ENCODE results near the gene BIN2. TPM values are rescaled to one million over a fixed set of nuclear protein-coding genes. Genes with fewer than 3 reads are reported as not detected.
"Not testable (repeated sequence)": the region's sequence is repeated elsewhere in the genome, so short reads cannot be mapped to it uniquely, and the experiment has no call there.

Gene BIN2
- polyA plus RNA-seq, 2 of the 4 experiments (the other 2 are of a cell fraction) = 0.08 to 0.57 TPM

GRCh38 chr12:51307655-51308593, 16.1 kb downstream of the BIN2 start:
- TF ChIP-seq GATA3 (IDR thresholded peaks at IDR 0.05; ENCODE audit: borderline replicate concordance) (peak; percentile 48; the same call in 1 of the 2 replicates), BHLHE40 (IDR thresholded peaks at IDR 0.05; ENCODE audit: low read depth, low read length) (no peak), MAFK (IDR thresholded peaks at IDR 0.05; ENCODE audit: partially characterized antibody) (peak; percentile 46), ZSCAN20 (CRISPR knock-in tag; IDR thresholded peaks at IDR 0.05) (no peak), JUNB (IDR thresholded peaks at IDR 0.05) (peak; percentile 51; the same call in 1 of the 2 replicates), CEBPB (IDR thresholded peaks at IDR 0.05) (0 out of 4 replicates have a peak, but pooled peaks of 1 of the 2 experiments have one; percentile 25), FOSL2 (IDR thresholded peaks at IDR 0.05) (no peak), FOSL2 (CRISPR knock-in tag; IDR thresholded peaks at IDR 0.05) (peak; percentile 79), JUN (IDR thresholded peaks at IDR 0.05) (peak in 1 of 2 experiments; percentile 55; a peak in 1 of 5 replicates)
- TF ChIP-seq, protein P1, sequence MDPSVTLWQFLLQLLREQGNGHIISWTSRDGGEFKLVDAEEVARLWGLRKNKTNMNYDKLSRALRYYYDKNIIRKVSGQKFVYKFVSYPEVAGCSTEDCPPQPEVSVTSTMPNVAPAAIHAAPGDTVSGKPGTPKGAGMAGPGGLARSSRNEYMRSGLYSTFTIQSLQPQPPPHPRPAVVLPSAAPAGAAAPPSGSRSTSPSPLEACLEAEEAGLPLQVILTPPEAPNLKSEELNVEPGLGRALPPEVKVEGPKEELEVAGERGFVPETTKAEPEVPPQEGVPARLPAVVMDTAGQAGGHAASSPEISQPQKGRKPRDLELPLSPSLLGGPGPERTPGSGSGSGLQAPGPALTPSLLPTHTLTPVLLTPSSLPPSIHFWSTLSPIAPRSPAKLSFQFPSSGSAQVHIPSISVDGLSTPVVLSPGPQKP (IDR thresholded peaks at IDR 0.05; ENCODE audit: low read depth, low read length) = no peak
- Histone ChIP-seq H3K4me2 (peak overlapping the region; percentile 75), H3K4me1 (peaks cover 23% of the 10 kb centered on the region), H3K27ac (peak overlapping the region; percentile 73 to 86), H3K4me3 (peak overlapping the region; percentile 5; the same call in 1 of the 3 replicates), H3K9me3 (no peaks in the 10 kb centered on the region)
- ChIA-PET CTCF (interaction anchor here (0.6 to 5.4 kb wide), 9 partner anchors 11 to 46 kb away, joined by 3 to 29 read pairs (median 4); partner anchors contain the start of gene SMAGP), POLR2A (interaction anchor here (0.6 to 2.5 kb wide), 8 partner anchors 11 to 90 kb away, joined by 3 to 22 read pairs (median 4); partner anchors contain the start of genes POU6F1 and SMAGP)
- 16% methylated on average over 6 of the region's 6 CpGs for WGBS (ENCODE audit: missing lambda C conversion rate)
- ATAC-seq = peak; percentile 98 to 99
- DNase-seq (ENCODE audit: low read depth in 1 of 2, low spot score in 1 of 2) = peak; percentile 89 to 91
- peak; percentile 94 for FAIRE-seq

DNA sequence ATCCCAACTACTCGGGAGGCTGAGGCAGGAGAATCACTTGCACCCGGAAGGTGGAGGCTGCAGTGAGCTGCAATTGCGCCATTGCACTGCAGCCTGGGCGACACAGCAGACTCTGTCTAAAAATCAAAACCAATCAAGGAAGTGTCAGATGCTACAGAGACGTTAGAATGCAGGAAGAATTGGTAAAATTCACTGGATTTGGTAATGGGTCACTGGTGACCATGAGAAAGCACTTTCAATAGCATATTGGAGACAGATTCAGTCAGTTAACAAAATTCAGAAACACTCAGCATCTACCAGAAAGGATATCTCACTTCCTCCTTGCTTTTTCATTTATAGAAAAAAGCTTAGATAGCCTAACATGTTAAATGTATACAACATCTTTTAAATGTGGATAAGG, 17.5 kb downstream of the BIN2 start:
- FAIRE-seq = no peak
- POLR2A ChIA-PET = interaction anchor here (2.5 kb wide), 1 partner anchor 36 kb away, joined by 22 read pairs; the partner anchor contains the start of gene SMAGP
- Histone ChIP-seq H3K9me3 (no peaks in the 10 kb centered on the region), H3K27ac (peak overlapping the region; percentile 12 to 86; a peak in 3 of 6 replicates), H3K4me1 (peaks cover 24% of the 10 kb centered on the region), H3K4me2 (no peak overlapping the region), H3K4me3 (no peak overlapping the region)
- CTCF ChIA-PET = interaction anchor here (1.1 to 5.4 kb wide), 5 partner anchors 16 to 45 kb away, joined by 4 to 29 read pairs (median 4); partner anchors contain the start of gene SMAGP
- ATAC-seq = no peak
- WGBS (ENCODE audit: missing lambda C conversion rate) = 90% methylated on average over 5 of the region's 5 CpGs
- no peak for DNase-seq (ENCODE audit: low read depth in 1 of 2, low spot score in 1 of 2)
- TF ChIP-seq POLR2A (IDR thresholded peaks at IDR 0.05; ENCODE audit: low read length) (no peak), TFCP2L1 (CRISPR knock-in tag; IDR thresholded peaks at IDR 0.05) (no peak), CHD2 (IDR thresholded peaks at IDR 0.05; ENCODE audit: low read length, partially characterized antibody) (no peak), PBX3 (IDR thresholded peaks at IDR 0.05) (no peak), JUNB (IDR thresholded peaks at IDR 0.05) (no peak), MYC (IDR thresholded peaks at IDR 0.05; ENCODE audit: borderline replicate concordance, low read length) (no peak), SREBF2 (IDR thresholded peaks at IDR 0.05) (no peak), EHMT2 (IDR thresholded peaks at IDR 0.05; ENCODE audit: low read depth) (no peak), CBX2 (IDR thresholded peaks at IDR 0.05; ENCODE audit: borderline replicate concordance, low read depth) (no peak), MAFK (IDR thresholded peaks at IDR 0.05; ENCODE audit: partially characterized antibody) (no peak), ZNF302 (CRISPR knock-in tag; IDR thresholded peaks at IDR 0.05) (no peak), MAX (IDR thresholded peaks at IDR 0.05) (no peak), E2F6 (IDR thresholded peaks at IDR 0.05; ENCODE audit: borderline replicate concordance, low read depth) (no peak), RNF2 (IDR thresholded peaks at IDR 0.05; ENCODE audit: borderline replicate concordance, low read depth) (no peak), CHD4 (IDR thresholded peaks at IDR 0.05; ENCODE audit: borderline replicate concordance) (no peak), ESRRA (IDR thresholded peaks at IDR 0.05; ENCODE audit: borderline replicate concordance, low read length) (no peak)

GRCh38 chr12:51300768-51301167, 23.2 kb downstream of the BIN2 start:
- DNase-seq (ENCODE audit: low read depth in 1 of 2, low spot score in 1 of 2); H3K27ac ChIP-seq; POLR2A ChIA-PET; H3K4me2 ChIP-seq; FAIRE-seq; H3K9me3 ChIP-seq; ATAC-seq; H3K4me3 ChIP-seq; H3K4me1 ChIP-seq: not testable (repeated sequence)
- CTCF ChIA-PET = interaction anchor here (0.9 to 1.7 kb wide), 4 partner anchors 10 to 40 kb away, joined by 3 to 6 read pairs (median 4); no protein-coding TSS in a partner anchor
- 84% methylated on average over 10 of the region's 10 CpGs for WGBS (ENCODE audit: missing lambda C conversion rate)
